GM12878 (cell line): ENCODE data around the gene HSD17B2. TPM values are rescaled to one million over a fixed set of nuclear protein-coding genes. Genes with fewer than 3 reads are reported as not detected.

Experiments
- ATAC-seq: fragments of 200-7000 bp; cut with Tn5 transposase; 3 replicates; pipeline ENCODE4 v1.9.1; 2020; ENCODE audit warnings: mild to moderate bottlenecking, moderate library complexity
- BruUV-seq: library from RNA; stranded (reverse); fragments of 400-500 nt; replicated peaks from 2 replicates; lab custom pipeline; 2021; lab: Mats Ljungman, UMichigan
- CTCF ChIA-PET: fragments of 300-600 bp; sonication (Branson Sonifier 250); formaldehyde crosslinking; extraction: SDS; loops from one replicate; lab custom pipeline; 2021; ENCODE audit warnings: inconsistent platforms; lab: Yijun Ruan, JAX
- POLR2A ChIA-PET: fragments of 350-600 bp; formaldehyde crosslinking; extraction: SDS; loops from one replicate; lab custom pipeline; 2021; ENCODE audit warnings: inconsistent platforms; lab: Charles Lee
- RAD21 ChIA-PET: fragments of 300-600 bp; sonication (Branson Sonifier 250); formaldehyde crosslinking; loops from one replicate; lab custom pipeline; 2023; ENCODE audit warnings: antibody characterized with exemption; ENCODE audit not compliant: unreplicated experiment; lab: Charles Lee
- SMC1A ChIA-PET: fragments of 300-600 bp; sonication (Branson Sonifier 250); formaldehyde crosslinking; loops from one replicate; lab custom pipeline; 2023; ENCODE audit not compliant: unreplicated experiment, uncharacterized antibody; lab: Charles Lee
- DNase-seq: peaks from one replicate; pipeline ENCODE4 v3.0.0-alpha.2; 2011; ENCODE audit warnings: low read depth, low spot score
- FAIRE-seq: peaks from 3 replicates; lab custom pipeline; 2011; peaks lifted over from hg19 to GRCh38; lab: Jason Lieb, UNC
- H2AFZ ChIP-seq: 2 replicates; pipeline ENCODE4 v1.6.0; 2011; ENCODE audit warnings: low read depth, low read length, control low read depth; ENCODE audit not compliant: control insufficient read depth
- H3K27ac ChIP-seq: 2 replicates; pipeline ENCODE4 v1.5.1; 2011; ENCODE audit warnings: control low read depth; ENCODE audit not compliant: control insufficient read depth, insufficient read depth
- H3K27me3 ChIP-seq, 2 experiments: replicated peaks in 1 of 2; 2 replicates each; pipeline versions ENCODE4 v1.6.0 to v1.6.1; 2011; ENCODE audit warnings: low read length in 1 of 2; ENCODE audit not compliant: control insufficient read depth in 2 of 2, insufficient read depth in 2 of 2
- H3K36me3 ChIP-seq, 2 experiments: 2 replicates each; pipeline ENCODE4 v1.5.1; 2011; ENCODE audit warnings: low read length in 1 of 2; ENCODE audit not compliant: control insufficient read depth in 2 of 2, insufficient read depth in 2 of 2
- H3K4me1 ChIP-seq: 2 replicates; pipeline ENCODE4 v1.6.1; 2011; ENCODE audit warnings: mild to moderate bottlenecking, low read length, moderate library complexity, mixed read lengths; ENCODE audit not compliant: control insufficient read depth, insufficient read depth
- H3K4me2 ChIP-seq: 2 replicates; pipeline ENCODE4 v1.6.0; 2011; ENCODE audit warnings: control low read depth; ENCODE audit not compliant: control insufficient read depth, insufficient read depth
- H3K4me3 ChIP-seq: fragments of 200-600 bp; sonication (generic); 2 replicates; pipeline ENCODE4 v1.5.1; 2016
- H3K79me2 ChIP-seq: 2 replicates; pipeline ENCODE4 v1.6.0; 2011; ENCODE audit warnings: low read length; ENCODE audit not compliant: control insufficient read depth, insufficient read depth
- H3K9ac ChIP-seq: 2 replicates; pipeline ENCODE4 v1.8.0; 2011; ENCODE audit warnings: low read length, control low read depth, mixed read lengths; ENCODE audit not compliant: control insufficient read depth, insufficient read depth
- H3K9me3 ChIP-seq: replicated peaks from 3 replicates; pipeline ENCODE4 v1.5.1; 2011; ENCODE audit warnings: mild to moderate bottlenecking, low read length; ENCODE audit not compliant: control insufficient read depth, insufficient read depth
- H4K20me1 ChIP-seq: 2 replicates; pipeline ENCODE4 v1.6.0; 2011; ENCODE audit not compliant: control insufficient read depth, insufficient read depth
- ATF2 ChIP-seq: IDR thresholded peaks from 2 replicates; pipeline ENCODE4 v1.6.1; 2012; ENCODE audit warnings: low read length, inconsistent platforms
- BCLAF1 ChIP-seq: fragments of 450-650 bp; IDR thresholded peaks from 2 replicates; pipeline ENCODE4 v1.6.1; 2017; ENCODE audit warnings: antibody characterized with exemption, mild to moderate bottlenecking, moderate library complexity
- CREB1 ChIP-seq: IDR thresholded peaks from 2 replicates; pipeline ENCODE4 v1.6.1; 2012; ENCODE audit warnings: low read depth, mild to moderate bottlenecking, inconsistent platforms
- EED ChIP-seq: sonication (generic); IDR thresholded peaks from 2 replicates; pipeline ENCODE4 v1.6.1; 2016; ENCODE audit warnings: antibody characterized with exemption, low read depth
- ELK1 ChIP-seq: IDR thresholded peaks from 2 replicates; pipeline ENCODE4 v1.6.1; 2012; ENCODE audit warnings: low read depth, low read length, improper control_type of control experiment
- FOXK2 ChIP-seq: fragments of 450-650 bp; IDR thresholded peaks from 2 replicates; pipeline ENCODE4 v1.6.1; 2017; ENCODE audit warnings: mild to moderate bottlenecking, moderate library complexity
- IKZF1 ChIP-seq: fragments of 450-650 bp; conservative IDR thresholded peaks from 2 replicates; pipeline ENCODE4 v1.6.1; 2017; ENCODE audit warnings: antibody characterized with exemption, mild to moderate bottlenecking
- IRF5 ChIP-seq: fragments of 450-650 bp; IDR thresholded peaks from 2 replicates; pipeline ENCODE4 v1.6.1; 2017; ENCODE audit warnings: borderline replicate concordance
- KDM1A ChIP-seq: fragments of 200-600 bp; sonication (generic); IDR thresholded peaks from 2 replicates; pipeline ENCODE4 v1.6.1; 2016; ENCODE audit warnings: borderline replicate concordance
- LARP7 ChIP-seq: fragments of 450-650 bp; IDR thresholded peaks from 2 replicates; pipeline ENCODE4 v1.6.1; 2017; ENCODE audit warnings: mild to moderate bottlenecking
- NR2F1 ChIP-seq: fragments of 450-650 bp; conservative IDR thresholded peaks from 2 replicates; pipeline ENCODE4 v1.6.1; 2017; ENCODE audit warnings: mild to moderate bottlenecking
- PAX5 ChIP-seq: IDR thresholded peaks from 2 replicates; pipeline ENCODE4 v1.6.1; 2011; ENCODE audit warnings: low read depth, low read length, borderline replicate concordance
- POLR2AphosphoS2 ChIP-seq: IDR thresholded peaks from 2 replicates; pipeline ENCODE4 v1.6.1; 2011; ENCODE audit warnings: low read depth, mild to moderate bottlenecking, low read length, improper control_type of control experiment, moderate library complexity
- POLR2AphosphoS5 ChIP-seq: IDR thresholded peaks from 2 replicates; pipeline ENCODE4 v1.6.1; 2011; ENCODE audit warnings: mild to moderate bottlenecking, low read length, inconsistent platforms
- RB1 ChIP-seq: fragments of 450-650 bp; formaldehyde crosslinking; IDR thresholded peaks from 2 replicates; pipeline ENCODE4 v1.6.1; 2017; ENCODE audit warnings: mild to moderate bottlenecking, borderline replicate concordance
- RCOR1 ChIP-seq: conservative IDR thresholded peaks from 2 replicates; pipeline ENCODE4 v1.6.1; 2012; ENCODE audit warnings: low read depth, low read length, improper control_type of control experiment
- SREBF2 ChIP-seq: IDR thresholded peaks from 2 replicates; pipeline ENCODE4 v1.6.1; 2012; ENCODE audit warnings: mild to moderate bottlenecking, low read length
- ZNF622 ChIP-seq: fragments of 450-650 bp; IDR thresholded peaks from 2 replicates; pipeline ENCODE4 v1.6.1; 2017; ENCODE audit warnings: mild to moderate bottlenecking, inconsistent platforms
- WGBS: methylation state at CpG from one replicate; pipeline ENCODE4 v1.1.6; 2016; ENCODE audit warnings: low lambda C conversion rate; ENCODE audit not compliant: insufficient replicate concordance, insufficient coverage; ENCODE audit errors: missing lambda C conversion rate; 5-methylcytosine and 5-hydroxymethylcytosine counted together
- in situ Hi-C: fragments of 300-500 bp; cut with MboI; formaldehyde crosslinking; loops from 9 replicates; pipeline ENCODE4 v1.14.3; 2018; ENCODE audit warnings: mixed read lengths
- intact Hi-C: fragments of 100-400 bp; cut with micrococcal nuclease; formaldehyde crosslinking; loops from one replicate; pipeline ENCODE4 v1.14.2; 2022; ENCODE audit not compliant: unreplicated experiment
- polyA plus RNA-seq, 11 experiments: library from polyadenylated mRNA; depleted of rRNA in 4 of 11; unstranded in 6 of 11; stranded (reverse) in 5 of 11; fragments of >200 nt; fragmentation: Nextera tagmentation in 4 of 11; fragmentation: Illumina TruSeq in 1 of 11; extraction: Ambion mirVana in 4 of 11; extraction: Trizol in 1 of 11; gene quantifications; 1 replicate in 1 of 11; 2 replicates in 10 of 11; pipeline versions ENCODE4 v1.2.1 to v1.2.3, GENCODE V29; 2011 to 2016; ENCODE audit warnings: inconsistent platforms in 2 of 11, missing spikeins in 2 of 11, low read depth in 1 of 11
- total RNA-seq, 4 experiments: library from RNA; depleted of rRNA in 3 of 4; stranded (reverse); fragments of >200 nt in 3 of 4; fragmentation: Illumina TruSeq in 1 of 4; extraction: Trizol in 1 of 4; gene quantifications; 2 replicates each; pipeline versions ENCODE4 v1.2.1 to v1.2.3, GENCODE V29; 2013 to 2021

The HSD17B2 gene
- total and polyA plus RNA-seq, 10 of the 15 experiments (the other 5 are each of a cell fraction or from before 2014, with no cell fraction given): not detected

GRCh38 chr16:82067804-82068325 lies 32.8 kb downstream of the HSD17B2 start (continued):
- TF ChIP-seq POLR2AphosphoS5 (no peak), RB1 (no peak), KDM1A (no peak)
- TF ChIP-seq, all 136 proteins: peak for 0

- intact Hi-C loops: no loop called here
- Histone ChIP-seq H3K4me3 (no peak overlapping the region), H3K36me3 (no peaks in the 10 kb centered on the region), H3K79me2 (no peaks in the 10 kb centered on the region)
- BruUV-seq: no TSS peak
- no peak for ATAC-seq
- TF ChIP-seq CREB1: no peak
- TF ChIP-seq BCLAF1: no peak
- TF ChIP-seq ATF2: no peak
- TF ChIP-seq IKZF1: no peak
- TF ChIP-seq RCOR1: no peak
- no peak for TF ChIP-seq EED
- TF ChIP-seq NR2F1: no peak
- TF ChIP-seq ZNF622: no peak
- TF ChIP-seq POLR2AphosphoS2: no peak
- TF ChIP-seq ELK1: no peak
- no peak for TF ChIP-seq SREBF2
- no peak for TF ChIP-seq FOXK2
- TF ChIP-seq LARP7: no peak
- TF ChIP-seq IRF5: no peak
- no peak for TF ChIP-seq PAX5
- TF ChIP-seq, all 136 proteins: peak for 0
- ChIA-PET RAD21 (no interaction called here), POLR2A (no interaction called here), CTCF (no interaction called here), SMC1A (no interaction called here)
- no peaks in the 10 kb centered on the region for H3K27me3 ChIP-seq
- no peak overlapping the region for H3K27ac ChIP-seq
- DNase-seq (no peak), FAIRE-seq (no peak)
- in situ Hi-C loops: no loop called here
- H3K4me1 ChIP-seq: no peaks in the 10 kb centered on the region
- 12% methylated on average over 4 of the region's 4 CpGs for WGBS
- no peaks in the 10 kb centered on the region for H4K20me1 ChIP-seq
- no peak overlapping the region for H3K9ac ChIP-seq
- no peaks in the 10 kb centered on the region for H3K9me3 ChIP-seq
- no peak overlapping the region for H3K4me2 ChIP-seq
- H2AFZ ChIP-seq: no peak overlapping the region
Observed at GRCh38 chr16:82070656-82071369, 35.8 kb downstream of the HSD17B2 start.
